H1 (cell line): ENCODE data around the gene CWC27. TPM values are rescaled to one million over a fixed set of nuclear protein-coding genes. Genes with fewer than 3 reads are reported as not detected.

Experiments
- CTCF ChIA-PET: fragments of 300-600 bp; sonication (Branson Sonifier 250); formaldehyde crosslinking; loops from one replicate; lab custom pipeline; 2021; ENCODE audit not compliant: partially characterized antibody; lab: Charles Lee
- POLR2A ChIA-PET: fragments of 300-600 bp; sonication (Branson Sonifier 250); formaldehyde crosslinking; loops from one replicate; lab custom pipeline; 2021; ENCODE audit warnings: inconsistent platforms; ENCODE audit not compliant: partially characterized antibody; lab: Charles Lee
- DNase-seq, 2 experiments: peaks; one replicate each; pipeline versions ENCODE4 v3.0.0 to v3.0.0-alpha.2; 2010 to 2022; ENCODE audit warnings: low spot score in 2 of 2, low read depth in 1 of 2, mixed read lengths in 1 of 2
- FAIRE-seq: peaks from 2 replicates; lab custom pipeline; 2011; peaks lifted over from hg19 to GRCh38; lab: Jason Lieb, UNC
- H2AFZ ChIP-seq: 2 replicates; pipeline ENCODE4 v1.8.1; 2012; ENCODE audit warnings: low read length, inconsistent platforms
- H2AK5ac ChIP-seq: 2 replicates; pipeline ENCODE4 v1.6.1; 2013; ENCODE audit warnings: low read depth, low read length
- H2BK120ac ChIP-seq: replicated peaks from 2 replicates; pipeline ENCODE3; 2013; ENCODE audit warnings: low read depth, low read length, inconsistent platforms
- H2BK12ac ChIP-seq: 2 replicates; pipeline ENCODE4 v1.6.1; 2013; ENCODE audit warnings: low read depth, low read length
- H2BK15ac ChIP-seq: 2 replicates; pipeline ENCODE4 v1.6.1; 2013; ENCODE audit warnings: low read length
- H2BK20ac ChIP-seq: 2 replicates; pipeline ENCODE4 v1.6.1; 2013; ENCODE audit warnings: low read length
- H2BK5ac ChIP-seq: 2 replicates; pipeline ENCODE4 v1.6.1; 2013; ENCODE audit warnings: low read depth, low read length
- H3K14ac ChIP-seq: 2 replicates; pipeline ENCODE4 v1.6.1; 2013; ENCODE audit warnings: inconsistent platforms; ENCODE audit not compliant: insufficient read length
- H3K18ac ChIP-seq: 2 replicates; pipeline ENCODE4 v1.6.1; 2013; ENCODE audit warnings: low read length; ENCODE audit errors: extremely low read depth
- H3K23ac ChIP-seq: 2 replicates; pipeline ENCODE4 v1.6.1; 2013; ENCODE audit warnings: inconsistent platforms; ENCODE audit not compliant: insufficient read length
- H3K23me2 ChIP-seq: 2 replicates; pipeline ENCODE4 v1.6.1; 2013; ENCODE audit warnings: low read depth, low read length
- H3K27ac ChIP-seq: 2 replicates; pipeline ENCODE4 v1.6.1; 2011; ENCODE audit warnings: low read depth, low read length, inconsistent platforms
- H3K27me3 ChIP-seq, 4 experiments: replicated peaks in 1 of 4; 1 replicate in 1 of 4; 2 replicates in 3 of 4; pipeline versions ENCODE4 v1.6.1 to v1.8.1; 2011 to 2013; ENCODE audit warnings: low read length in 3 of 4, mild to moderate bottlenecking in 3 of 4, inconsistent platforms in 2 of 4, mixed read lengths in 2 of 4, moderate library complexity in 1 of 4; ENCODE audit not compliant: control insufficient read depth in 3 of 4, insufficient read depth in 3 of 4; ENCODE audit errors: extremely low read depth in 1 of 4
- H3K36me3 ChIP-seq, 4 experiments: 2 replicates each; pipeline versions ENCODE4 v1.6.1 to v1.8.1; 2011 to 2013; ENCODE audit warnings: mild to moderate bottlenecking in 4 of 4, low read length in 3 of 4, moderate library complexity in 2 of 4, control low read depth in 1 of 4, inconsistent platforms in 1 of 4; ENCODE audit not compliant: insufficient read depth in 4 of 4, control insufficient read depth in 2 of 4
- H3K4ac ChIP-seq: replicated peaks from 2 replicates; pipeline ENCODE3; 2013; ENCODE audit warnings: low read length, low read depth, mixed read lengths, inconsistent platforms; ENCODE audit not compliant: insufficient read length
- H3K4me1 ChIP-seq, 4 experiments: replicated peaks in 1 of 4; 1 replicate in 1 of 4; 2 replicates in 3 of 4; pipeline versions ENCODE4 v1.6.1 to v1.8.1; 2011 to 2013; ENCODE audit warnings: low read length in 3 of 4, inconsistent platforms in 2 of 4, mixed read lengths in 1 of 4; ENCODE audit not compliant: insufficient read depth in 4 of 4, control insufficient read depth in 3 of 4
- H3K4me2 ChIP-seq, 2 experiments: 2 replicates each; pipeline versions ENCODE4 v1.6.1 to v1.8.1; 2011 to 2013; ENCODE audit warnings: low read depth in 2 of 2, low read length in 2 of 2, control low read depth in 1 of 2, inconsistent platforms in 1 of 2, mild to moderate bottlenecking in 1 of 2; ENCODE audit not compliant: insufficient read depth in 1 of 2
- H3K4me3 ChIP-seq, 4 experiments: fragments of 200-600, 300-600 bp in 1 of 4; sonication (generic), shearing (Covaris generic), sonication (Bioruptor Twin) in 1 of 4; 2 replicates each; pipeline versions ENCODE4 v1.5.1 to v1.8.1; 2011 to 2016; ENCODE audit warnings: low read length in 4 of 4, low read depth in 3 of 4, control low read depth in 2 of 4, inconsistent platforms in 2 of 4, mild to moderate bottlenecking in 2 of 4, mixed read lengths in 1 of 4, moderate library complexity in 1 of 4; ENCODE audit not compliant: insufficient read depth in 2 of 4; ENCODE audit errors: extremely low read depth in 1 of 4
- H3K56ac ChIP-seq: replicated peaks from 2 replicates; pipeline ENCODE3; 2013; ENCODE audit warnings: low read depth, mild to moderate bottlenecking, mixed read lengths, low read length, inconsistent platforms; ENCODE audit not compliant: insufficient read length
- H3K79me1 ChIP-seq: 2 replicates; pipeline ENCODE4 v1.6.1; 2013; ENCODE audit warnings: low read depth, low read length, control low read depth
- H3K79me2 ChIP-seq, 2 experiments: 2 replicates each; pipeline versions ENCODE4 v1.6.1 to v1.8.1; 2012 to 2013; ENCODE audit warnings: low read length in 2 of 2, mild to moderate bottlenecking in 2 of 2, inconsistent platforms in 1 of 2; ENCODE audit not compliant: insufficient read depth in 2 of 2, control insufficient read depth in 1 of 2
- H3K9ac ChIP-seq, 4 experiments: replicated peaks in 1 of 4; 1 replicate in 1 of 4; 2 replicates in 3 of 4; pipeline versions ENCODE4 v1.6.1 to v1.8.1; 2011 to 2013; ENCODE audit warnings: low read depth in 3 of 4, low read length in 3 of 4, control low read depth in 2 of 4, mild to moderate bottlenecking in 2 of 4, moderate library complexity in 2 of 4, inconsistent platforms in 1 of 4; ENCODE audit errors: extremely low read depth in 1 of 4
- H3K9me3 ChIP-seq, 2 experiments: 2 replicates each; pipeline versions ENCODE4 v1.6.1 to v1.8.1; 2012 to 2013; ENCODE audit warnings: mild to moderate bottlenecking in 2 of 2, moderate library complexity in 2 of 2, control low read depth in 1 of 2, inconsistent platforms in 1 of 2, low read depth in 1 of 2, low read length in 1 of 2, mixed read lengths in 1 of 2; ENCODE audit not compliant: insufficient read depth in 2 of 2
- H4K20me1 ChIP-seq, 2 experiments: replicated peaks in 1 of 2; 2 replicates each; pipeline versions ENCODE3 to v1.8.1; 2011 to 2013; ENCODE audit warnings: inconsistent platforms in 2 of 2, low read length in 2 of 2, mild to moderate bottlenecking in 1 of 2; ENCODE audit not compliant: insufficient read depth in 2 of 2, control insufficient read depth in 1 of 2
- H4K5ac ChIP-seq: 2 replicates; pipeline ENCODE4 v1.6.1; 2013; ENCODE audit warnings: low read length, low read depth, mixed read lengths, inconsistent platforms; ENCODE audit not compliant: insufficient read length
- H4K8ac ChIP-seq: 2 replicates; pipeline ENCODE4 v1.8.0; 2013; ENCODE audit warnings: mild to moderate bottlenecking, moderate library complexity, low read length, inconsistent platforms; ENCODE audit not compliant: insufficient read depth; ENCODE audit errors: extremely low read depth
- H4K91ac ChIP-seq: replicated peaks from 2 replicates; pipeline ENCODE3; 2013; ENCODE audit warnings: low read length, mixed read lengths, inconsistent platforms; ENCODE audit not compliant: insufficient read length
- ATF3 ChIP-seq: IDR thresholded peaks from 2 replicates; pipeline ENCODE4 v1.6.1; 2011; ENCODE audit warnings: low read depth, mild to moderate bottlenecking, low read length; ENCODE audit not compliant: insufficient read depth
- CHD2 ChIP-seq: IDR thresholded peaks from 2 replicates; pipeline ENCODE4 v1.6.1; 2012; ENCODE audit warnings: low read length, improper control_type of control experiment
- EGR1 ChIP-seq: IDR thresholded peaks from 2 replicates; pipeline ENCODE4 v1.6.1; 2011; ENCODE audit warnings: low read depth, low read length, borderline replicate concordance
- JUN ChIP-seq: IDR thresholded peaks from 2 replicates; pipeline ENCODE4 v1.6.1; 2011; ENCODE audit warnings: low read depth, mild to moderate bottlenecking, improper control_type of control experiment, low read length
- KDM4A ChIP-seq: IDR thresholded peaks from one replicate; pipeline ENCODE4 v1.7.1; 2012; ENCODE audit warnings: low read depth, mild to moderate bottlenecking, moderate library complexity, low read length, inconsistent platforms; ENCODE audit not compliant: severe bottlenecking
- MAFK ChIP-seq: IDR thresholded peaks from 2 replicates; pipeline ENCODE4 v1.6.1; 2012; ENCODE audit warnings: low read depth, mild to moderate bottlenecking, improper control_type of control experiment, low read length
- RFX5 ChIP-seq: IDR thresholded peaks from 2 replicates; pipeline ENCODE4 v1.6.1; 2011; ENCODE audit warnings: low read depth, low read length, improper control_type of control experiment, borderline replicate concordance
- SAP30 ChIP-seq: fragments of 300-600 bp; sonication (generic); IDR thresholded peaks from 2 replicates; pipeline ENCODE4 v1.7.1; 2012; ENCODE audit warnings: low read length, moderate library complexity, mild to moderate bottlenecking, inconsistent platforms; ENCODE audit not compliant: insufficient read depth, insufficient replicate concordance
- SIN3A ChIP-seq, 2 experiments: IDR thresholded peaks in 1 of 2; conservative IDR thresholded peaks in 1 of 2; 2 replicates each; pipeline ENCODE4 v1.6.1; 2011 to 2012; ENCODE audit warnings: low read length in 2 of 2, improper control_type of control experiment in 1 of 2, low read depth in 1 of 2, mild to moderate bottlenecking in 1 of 2
- SP1 ChIP-seq: IDR thresholded peaks from 2 replicates; pipeline ENCODE4 v1.6.1; 2011; ENCODE audit warnings: low read depth, low read length
- SP2 ChIP-seq: IDR thresholded peaks from 2 replicates; pipeline ENCODE4 v1.6.1; 2012; ENCODE audit warnings: mild to moderate bottlenecking, low read length, inconsistent platforms
- TAF1 ChIP-seq: IDR thresholded peaks from 2 replicates; pipeline ENCODE4 v1.6.1; 2011; ENCODE audit warnings: mild to moderate bottlenecking, low read depth, low read length
- TAF7 ChIP-seq: optimal IDR thresholded peaks from 2 replicates; pipeline ENCODE3; 2011; ENCODE audit warnings: low read depth, mild to moderate bottlenecking, inconsistent platforms, low read length, moderate library complexity, borderline replicate concordance
- ZNF274 ChIP-seq: IDR thresholded peaks from 2 replicates; pipeline ENCODE4 v1.7.0; 2012; ENCODE audit warnings: low read length, borderline replicate concordance; ENCODE audit errors: extremely low read depth
- WGBS, 2 experiments: shearing (Covaris generic) in 1 of 2; methylation state at CpG; one replicate each; pipeline versions ENCODE4 v1.1.6 to v1.1.7; 2013 to 2015; ENCODE audit warnings: low lambda C conversion rate in 2 of 2, mixed read lengths in 2 of 2, inconsistent platforms in 1 of 2, low coverage in 1 of 2, missing lambda C conversion rate in 1 of 2; ENCODE audit not compliant: insufficient replicate concordance in 2 of 2, insufficient coverage in 1 of 2, insufficient read length in 1 of 2; ENCODE audit errors: extremely low coverage in 1 of 2, missing lambda C conversion rate in 1 of 2; 5-methylcytosine and 5-hydroxymethylcytosine counted together
- polyA plus RNA-seq, 7 experiments: library from polyadenylated mRNA; depleted of rRNA in 3 of 7; stranded (reverse) in 5 of 7; unstranded in 2 of 7; fragments of >200 nt in 5 of 7; fragments of 200-250 nt in 2 of 7; gene quantifications; 1 replicate in 5 of 7; 2 replicates in 1 of 7; 4 replicates in 1 of 7; pipeline versions ENCODE4 v1.2.1 to v1.2.3, GENCODE V29; 2011 to 2013; ENCODE audit warnings: missing spikeins in 2 of 7, mixed read lengths in 2 of 7
- total RNA-seq: library from RNA; stranded (reverse); fragmentation: NEBNext Ultra II Directional; extraction: Animal tissue kit (Norgen Biotek cat#: 25700); gene quantifications from 2 replicates; pipeline ENCODE4 v1.2.1, GENCODE V29; 2021

Gene CWC27
- total and polyA plus RNA-seq, 2 of the 8 experiments (the other 6 are each of a cell fraction or from before 2014, with no cell fraction given) = 24.9 to 43.4 TPM

DNA sequence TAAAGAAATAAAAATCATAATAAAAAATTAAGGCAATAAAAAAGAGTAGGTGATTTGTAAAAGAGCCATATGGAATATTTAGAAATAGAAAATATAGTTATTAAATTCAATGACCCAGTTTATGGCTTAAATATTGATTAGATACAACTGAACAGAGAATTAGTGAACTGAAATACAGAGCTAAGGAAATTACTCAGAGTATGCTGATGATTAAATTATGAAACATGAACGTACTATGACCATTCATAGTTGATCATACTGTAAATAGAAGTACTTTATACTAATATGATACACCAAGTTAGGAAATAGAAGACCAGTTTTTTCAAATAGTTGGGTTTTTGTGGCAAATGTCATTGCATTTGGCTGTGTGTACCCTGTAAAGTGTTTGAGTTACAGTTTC is 194.5 kb downstream of the CWC27 start:
- no peak overlapping the region for H3K4me3 ChIP-seq
- peaks cover 0 to 4% (median 1%) of the 10 kb centered on the region in 4 experiments; a peak in 3 of 8 replicates for H3K36me3 ChIP-seq
- no peak overlapping the region for H2BK15ac ChIP-seq
- H3K4me1 ChIP-seq = no peaks in the 10 kb centered on the region
- no peak overlapping the region for H3K23ac ChIP-seq
- H3K4me2 ChIP-seq = no peak overlapping the region
- ChIA-PET CTCF (interaction anchor here (1.0 to 1.2 kb wide), 2 partner anchors 32 to 137 kb away, joined by 3 to 4 read pairs; no protein-coding TSS in a partner anchor), POLR2A (no interaction called here)
- H3K27me3 ChIP-seq = no peaks in the 10 kb centered on the region
- H4K91ac ChIP-seq = no peak overlapping the region
- H4K5ac ChIP-seq = no peak overlapping the region
- no peak overlapping the region for H2BK12ac ChIP-seq
- no peaks in the 10 kb centered on the region for H3K23me2 ChIP-seq
- no peak overlapping the region for H3K4ac ChIP-seq
- H4K20me1 ChIP-seq = no peaks in the 10 kb centered on the region
- H2AK5ac ChIP-seq = no peak overlapping the region
- no peak overlapping the region for H3K9ac ChIP-seq
- H2BK5ac ChIP-seq = no peak overlapping the region
- no peak overlapping the region for H3K18ac ChIP-seq
- no peak overlapping the region for H2BK20ac ChIP-seq
- WGBS, 2 experiments = 88% methylated on average over 1 of the region's 1 CpG; no CpG with 5 or more reads in 1 of the 2 experiments
- H3K9me3 ChIP-seq = peaks cover 5 to 6% of the 10 kb centered on the region in 2 experiments; a peak in 3 of 4 replicates
- H3K56ac ChIP-seq = no peak overlapping the region
- FAIRE-seq (no peak), DNase-seq (no peak)
- H3K79me1 ChIP-seq = no peaks in the 10 kb centered on the region
- H4K8ac ChIP-seq = no peak overlapping the region
- H2AFZ ChIP-seq = no peak overlapping the region
- no peak overlapping the region for H2BK120ac ChIP-seq
- no peak overlapping the region for H3K14ac ChIP-seq
- no peak overlapping the region for H3K27ac ChIP-seq
- H3K79me2 ChIP-seq = no peaks in the 10 kb centered on the region
- no peak for TF ChIP-seq ZNF274
- TF ChIP-seq RFX5 = no peak
- TF ChIP-seq SP2 = no peak
- no peak for TF ChIP-seq MAFK
- TF ChIP-seq SAP30 = no peak
- TF ChIP-seq EGR1 = no peak
- TF ChIP-seq JUN = no peak
- no peak for TF ChIP-seq SIN3A (conservative IDR thresholded peaks at IDR 0.05 in 1 of 2, IDR thresholded peaks at IDR 0.05 in 1 of 2; ENCODE audit: low read depth in 1 of 2, low read length in 2 of 2)
- no peak for TF ChIP-seq ATF3
- no peak for TF ChIP-seq TAF7
- TF ChIP-seq CHD2 = no peak
- TF ChIP-seq TAF1 = no peak
- TF ChIP-seq KDM4A = no peak
- no peak for TF ChIP-seq SP1
